ENCODE measurements around the gene SYK.

DNA sequence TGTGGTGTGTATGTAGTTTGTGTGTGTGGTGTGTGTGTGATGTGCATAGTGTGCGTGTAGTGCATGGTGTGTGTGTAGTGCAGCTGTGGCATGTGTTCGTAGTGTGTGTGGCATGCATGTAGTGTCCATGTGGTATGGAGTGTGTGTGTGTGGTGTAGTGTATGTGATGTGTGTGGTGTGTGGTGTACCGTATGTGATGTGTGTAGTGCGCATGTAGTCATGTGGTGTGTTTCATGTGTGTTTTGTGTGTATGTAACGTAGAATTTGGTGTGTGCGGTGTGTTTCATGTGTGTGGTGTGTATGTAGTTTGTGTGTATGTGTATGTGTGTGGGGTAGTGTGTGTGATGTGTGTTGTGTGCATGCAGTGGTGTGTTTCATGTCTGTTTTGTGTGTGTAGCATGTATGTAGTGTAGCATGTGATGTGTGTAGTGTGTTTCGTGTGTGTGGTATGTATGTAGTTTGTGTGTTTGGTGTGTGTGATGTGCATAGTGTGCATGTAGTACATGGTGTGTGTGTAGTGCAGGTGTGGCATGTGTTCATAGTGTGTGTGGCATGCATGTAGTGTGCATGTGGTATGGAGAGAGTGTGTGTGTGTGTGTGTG, 40.7 kb downstream of the SYK start:
- TF ChIP-seq, protein P1, sequence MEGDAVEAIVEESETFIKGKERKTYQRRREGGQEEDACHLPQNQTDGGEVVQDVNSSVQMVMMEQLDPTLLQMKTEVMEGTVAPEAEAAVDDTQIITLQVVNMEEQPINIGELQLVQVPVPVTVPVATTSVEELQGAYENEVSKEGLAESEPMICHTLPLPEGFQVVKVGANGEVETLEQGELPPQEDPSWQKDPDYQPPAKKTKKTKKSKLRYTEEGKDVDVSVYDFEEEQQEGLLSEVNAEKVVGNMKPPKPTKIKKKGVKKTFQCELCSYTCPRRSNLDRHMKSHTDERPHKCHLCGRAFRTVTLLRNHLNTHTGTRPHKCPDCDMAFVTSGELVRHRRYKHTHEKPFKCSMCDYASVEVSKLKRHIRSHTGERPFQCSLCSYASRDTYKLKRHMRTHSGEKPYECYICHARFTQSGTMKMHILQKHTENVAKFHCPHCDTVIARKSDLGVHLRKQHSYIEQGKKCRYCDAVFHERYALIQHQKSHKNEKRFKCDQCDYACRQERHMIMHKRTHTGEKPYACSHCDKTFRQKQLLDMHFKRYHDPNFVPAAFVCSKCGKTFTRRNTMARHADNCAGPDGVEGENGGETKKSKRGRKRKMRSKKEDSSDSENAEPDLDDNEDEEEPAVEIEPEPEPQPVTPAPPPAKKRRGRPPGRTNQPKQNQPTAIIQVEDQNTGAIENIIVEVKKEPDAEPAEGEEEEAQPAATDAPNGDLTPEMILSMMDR (IDR thresholded peaks at IDR 0.05), result no peak
- TF ChIP-seq POLR2A (IDR thresholded peaks at IDR 0.05), result no peak
